GM10847 (cell line): Measurements from ENCODE around the gene HERC5.
A peak's percentile ranks its signal among the peaks of the same experiment; 100 is the strongest.

Experiments used
- POLR2A ChIP-seq: IDR thresholded peaks from 2 replicates; pipeline ENCODE4 v1.6.1; 2011; ENCODE audit not compliant: insufficient read length; ENCODE audit errors: extremely low read depth

Gene HERC5

GRCh38 chr4:88481537-88481936 lies 24.6 kb downstream of the HERC5 start:
- no peak for TF ChIP-seq POLR2A

GRCh38 chr4:88489100-88489761 lies 32.3 kb downstream of the HERC5 start:
- no peak for TF ChIP-seq POLR2A

- no peak for TF ChIP-seq POLR2A
Measured at GRCh38 chr4:88497859-88498409, 41.0 kb downstream of the HERC5 start.

DNA sequence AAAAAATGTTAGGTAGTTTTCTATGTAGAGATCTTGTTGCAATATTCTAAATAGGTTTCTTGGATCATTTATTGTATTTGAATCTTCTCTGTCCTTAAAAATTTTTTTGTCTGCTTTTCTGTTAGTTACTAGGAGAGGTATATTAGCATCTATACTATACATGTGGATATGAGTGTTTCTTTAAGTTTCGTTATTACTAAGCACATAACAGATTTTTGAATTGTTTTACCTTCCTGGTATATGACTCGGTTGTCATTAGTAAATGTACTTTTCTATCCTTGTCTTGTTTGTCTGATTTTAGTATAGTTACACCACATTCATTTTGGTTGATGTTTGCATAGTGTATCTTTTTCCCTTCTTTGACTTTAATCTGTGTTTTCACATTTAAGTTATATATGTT lies 46.4 kb downstream of the HERC5 start:
- no peak for TF ChIP-seq POLR2A

DNA sequence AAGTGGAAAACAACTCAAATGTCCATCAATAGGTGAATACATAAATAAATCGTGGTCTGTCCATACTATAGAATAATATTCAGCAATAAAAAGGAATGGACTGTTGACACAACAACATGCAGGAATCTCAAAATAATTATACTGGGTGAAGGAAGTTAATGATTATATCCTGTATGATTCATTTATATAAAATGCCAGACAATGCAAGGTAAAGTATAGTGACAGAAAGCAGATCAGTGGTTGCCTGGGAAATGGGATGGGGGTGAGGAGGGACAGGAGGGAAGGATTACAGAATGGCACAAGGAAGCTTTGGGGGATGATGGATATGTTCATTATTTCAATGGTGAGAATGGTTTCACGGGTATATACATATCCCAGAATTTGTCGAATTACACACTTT lies 54.3 kb downstream of the HERC5 start:
- no peak for TF ChIP-seq POLR2A

- no peak for TF ChIP-seq POLR2A
Measured at GRCh38 chr4:88514557-88515511, 57.9 kb downstream of the HERC5 start.

DNA sequence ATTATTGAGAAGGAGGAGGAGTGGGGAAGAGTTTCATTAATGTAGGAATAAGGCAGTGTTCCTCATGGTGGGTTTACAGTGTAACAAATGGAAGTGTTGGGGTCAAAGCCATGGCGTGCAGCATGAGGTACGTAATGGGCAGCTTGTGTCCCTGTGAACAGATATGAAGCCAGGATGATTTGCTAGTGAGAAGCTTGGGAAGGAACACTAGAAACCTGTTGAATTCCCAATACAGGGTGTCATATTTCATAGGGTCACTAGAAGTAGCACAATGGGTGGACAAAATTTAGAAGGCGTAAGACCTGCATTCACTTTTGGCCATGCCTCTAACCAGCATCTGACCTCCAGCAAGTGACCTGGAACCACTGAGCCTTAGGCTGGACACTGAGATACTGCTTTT lies 59.8 kb downstream of the HERC5 start:
- TF ChIP-seq POLR2A, result no peak

DNA sequence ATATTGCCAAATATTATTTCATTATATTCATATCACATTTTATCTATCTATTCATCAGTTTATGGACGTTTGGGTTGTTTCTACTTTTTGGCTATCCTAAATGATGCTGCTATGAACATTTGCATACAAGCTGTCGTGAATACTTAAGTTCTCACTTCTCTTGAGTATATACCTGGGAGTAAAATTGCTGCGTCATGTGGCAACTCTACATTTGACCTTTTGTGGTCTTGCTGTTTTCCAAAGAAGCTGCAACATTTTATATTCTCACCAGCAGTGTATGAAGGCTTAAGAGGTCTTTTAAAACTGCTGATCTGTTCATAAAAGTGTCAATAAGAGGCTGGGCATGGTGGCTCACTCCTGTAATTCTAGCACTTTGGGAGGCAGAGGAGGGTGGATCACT lies 60.9 kb downstream of the HERC5 start:
- no peak for TF ChIP-seq POLR2A

- TF ChIP-seq POLR2A, result no peak
Measured at GRCh38 chr4:88518911-88519310, 62.0 kb downstream of the HERC5 start.

- TF ChIP-seq POLR2A, result no peak
Measured at GRCh38 chr4:88522702-88523324, 65.9 kb downstream of the HERC5 start.

GRCh38 chr4:88523325-88524129 lies 66.6 kb downstream of the HERC5 start, which contains the start of gene PYURF:
Gene PYURF (minus strand): TSS chr4:88523776. CDS start chr4:88523700, 76 bp downstream.
- TF ChIP-seq POLR2A, result peak; percentile 85

DNA sequence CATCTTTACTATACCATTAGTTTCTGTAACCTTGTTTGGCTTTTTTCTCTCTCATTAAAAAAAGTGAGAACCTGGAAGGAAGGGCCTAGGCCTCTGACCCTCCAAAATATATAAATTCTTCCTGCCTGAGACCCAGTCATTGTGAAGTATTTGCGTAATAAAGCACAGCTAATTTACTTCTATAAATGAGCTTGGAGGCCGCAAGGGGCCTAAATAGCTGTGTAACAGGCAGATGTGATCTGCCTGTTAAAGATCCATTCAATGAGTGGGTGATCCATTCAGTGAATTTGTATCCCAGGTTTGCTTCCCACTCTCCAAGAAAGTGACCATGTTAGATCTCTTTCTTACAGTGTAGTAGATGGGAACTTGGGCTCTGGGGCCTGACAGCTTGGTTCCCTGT lies 67.3 kb downstream of the HERC5 start:
- no peak for TF ChIP-seq POLR2A

DNA sequence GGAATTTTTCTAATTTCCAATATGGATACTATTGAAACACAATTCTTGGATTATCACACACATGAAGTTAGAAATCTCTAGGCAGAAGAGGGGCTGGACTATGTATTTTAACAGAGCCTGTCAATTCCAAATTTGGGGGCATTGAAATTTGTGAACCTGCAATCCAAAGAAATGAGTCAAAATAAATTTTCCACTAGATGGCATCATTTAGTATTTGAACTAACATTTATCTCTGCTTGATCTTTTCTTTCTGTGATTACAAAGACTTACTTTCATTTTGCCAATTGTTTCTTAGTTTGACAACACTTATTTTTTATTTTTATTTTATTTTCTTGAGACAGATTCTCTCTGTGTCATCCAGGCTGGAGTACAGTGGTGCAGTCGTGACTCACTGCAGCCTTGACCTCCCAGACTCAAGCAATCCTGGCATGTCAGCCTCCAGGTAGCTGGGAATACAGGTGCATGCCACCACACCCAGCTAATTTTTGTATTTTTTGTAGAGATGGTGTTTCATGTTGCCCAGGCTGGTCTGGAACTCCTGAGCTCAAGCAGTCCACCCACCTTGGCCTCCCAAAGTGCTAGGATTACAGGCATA lies 69.4 kb downstream of the HERC5 start:
- no peak for TF ChIP-seq POLR2A

DNA sequence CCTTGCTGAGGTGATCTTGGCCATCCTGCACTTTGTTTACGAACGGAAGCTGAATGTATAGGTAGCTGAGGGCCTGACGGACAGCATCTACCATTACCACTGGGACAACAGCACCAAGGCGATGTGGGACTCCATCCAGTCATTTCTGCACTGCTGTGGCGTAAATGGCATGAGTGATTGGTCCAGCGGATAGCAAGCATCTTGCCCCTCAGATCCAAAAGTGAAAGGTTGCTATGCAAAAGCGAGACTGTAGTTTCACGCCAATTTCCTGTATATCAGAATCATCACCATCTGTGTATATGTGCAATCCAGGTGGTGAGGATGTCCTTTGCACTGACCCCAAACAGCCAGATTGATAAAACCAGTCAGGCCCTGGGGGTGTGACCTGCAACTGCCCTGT lies 70.9 kb downstream of the HERC5 start:
- TF ChIP-seq POLR2A, result no peak
